K562 (cell line): Measurements from ENCODE around the gene BPI. TPM values are rescaled to one million over a fixed set of nuclear protein-coding genes. Genes with fewer than 3 reads are reported as not detected.

Experiments
- ATF1 ChIP-seq, 2 experiments: fragments of 450-650 bp in 1 of 2; IDR thresholded peaks; 2 replicates each; pipeline ENCODE4 v1.6.1; 2016; ENCODE audit warnings: missing compliant biosample characterization in 1 of 2, missing genetic modification characterization in 1 of 2
- BCOR ChIP-seq: fragments of 450-650 bp; IDR thresholded peaks from 2 replicates; pipeline ENCODE4 v1.6.1; 2016
- BMI1 ChIP-seq: fragments of 150-350 bp; IDR thresholded peaks from 2 replicates; pipeline ENCODE4 v1.6.1; 2014; ENCODE audit warnings: low read length
- CGGBP1 ChIP-seq: fragments of 250-450 bp; sonication (Bioruptor Pico); IDR thresholded peaks from 2 replicates; pipeline ENCODE4 v1.9.0; 2021; ENCODE audit warnings: mild to moderate bottlenecking
- CTBP1 ChIP-seq: fragments of 450-650 bp; IDR thresholded peaks from 2 replicates; pipeline ENCODE4 v1.6.1; 2016; ENCODE audit warnings: borderline replicate concordance
- ETV1 ChIP-seq: fragments of 450-650 bp; conservative IDR thresholded peaks from 2 replicates; pipeline ENCODE4 v1.6.1; 2016; ENCODE audit warnings: missing genetic modification characterization, control low read depth, low read depth, missing compliant biosample characterization
- EWSR1 ChIP-seq: fragments of 450-650 bp; IDR thresholded peaks from 2 replicates; pipeline ENCODE4 v1.6.1; 2018; ENCODE audit warnings: borderline replicate concordance, mild to moderate bottlenecking, low read depth, moderate library complexity; ENCODE audit not compliant: partially characterized antibody
- FOXJ3 ChIP-seq: sonication (generic); formaldehyde crosslinking; IDR thresholded peaks from 2 replicates; pipeline ENCODE4 v1.4.0; 2020; ENCODE audit warnings: mild to moderate bottlenecking, missing genetic modification reagents
- FOXP1 ChIP-seq: sonication (generic); formaldehyde crosslinking; IDR thresholded peaks from 2 replicates; pipeline ENCODE4 v1.8.0; 2022; ENCODE audit warnings: mild to moderate bottlenecking, missing genetic modification reagents
- HMG20A ChIP-seq: fragments of 450-650 bp; formaldehyde crosslinking; conservative IDR thresholded peaks from 2 replicates; pipeline ENCODE4 v1.4.0; 2020; ENCODE audit warnings: mild to moderate bottlenecking, mixed read lengths
- ILF3 ChIP-seq: fragments of 450-650 bp; IDR thresholded peaks from 2 replicates; pipeline ENCODE4 v1.6.1; 2018; ENCODE audit warnings: antibody characterized with exemption, mild to moderate bottlenecking, moderate library complexity, borderline replicate concordance
- IRF9 ChIP-seq: fragments of 450-650 bp; IDR thresholded peaks from 2 replicates; pipeline ENCODE4 v1.6.1; 2016; ENCODE audit warnings: missing biosample characterization, missing genetic modification characterization
- KLF1 ChIP-seq: fragments of 450-650 bp; IDR thresholded peaks from 2 replicates; pipeline ENCODE4 v1.6.1; 2016; ENCODE audit warnings: missing genetic modification characterization, missing compliant biosample characterization
- KLF10 ChIP-seq: fragments of 250-450 bp; sonication (Bioruptor Pico); IDR thresholded peaks from 2 replicates; pipeline ENCODE4 v1.6.1; 2021; ENCODE audit warnings: matching md5 sums
- PHF8 ChIP-seq: fragments of 200-600 bp; sonication (generic); IDR thresholded peaks from 2 replicates; pipeline ENCODE4 v1.6.1; 2012; ENCODE audit warnings: mixed run types, mild to moderate bottlenecking, inconsistent platforms, low read length, moderate library complexity, borderline replicate concordance
- RBM25 ChIP-seq: fragments of 200-400 bp; formaldehyde crosslinking; IDR thresholded peaks from 2 replicates; pipeline ENCODE4 v1.6.1; 2018; ENCODE audit warnings: low read length, low read depth, moderate library complexity; ENCODE audit not compliant: severe bottlenecking
- SETDB1 ChIP-seq: IDR thresholded peaks from one replicate; pipeline ENCODE4 v1.6.1; 2012; ENCODE audit warnings: low read length, control low read depth, inconsistent platforms
- SLC30A9 ChIP-seq: fragments of 250-450 bp; sonication (Bioruptor Pico); IDR thresholded peaks from 2 replicates; pipeline ENCODE4 v1.8.0; 2022; ENCODE audit warnings: mild to moderate bottlenecking, moderate library complexity
- SMC3 ChIP-seq: conservative IDR thresholded peaks from 2 replicates; pipeline ENCODE4 v1.6.1; 2011; ENCODE audit warnings: low read depth, low read length, improper control_type of control experiment; ENCODE audit not compliant: insufficient read depth
- TFAP4 ChIP-seq: sonication (generic); formaldehyde crosslinking; IDR thresholded peaks from 2 replicates; pipeline ENCODE4 v1.8.0; 2022; ENCODE audit warnings: missing genetic modification reagents, mild to moderate bottlenecking, moderate library complexity, borderline replicate concordance
- TFE3 ChIP-seq: fragments of 450-650 bp; formaldehyde crosslinking; IDR thresholded peaks from 2 replicates; pipeline ENCODE4 v1.4.0; 2020; ENCODE audit warnings: mild to moderate bottlenecking, mixed read lengths
- ZBTB17 ChIP-seq: fragments of 450-650 bp; formaldehyde crosslinking; IDR thresholded peaks from 2 replicates; pipeline ENCODE4 v1.4.0; 2020; ENCODE audit warnings: mild to moderate bottlenecking
- ZNF184 ChIP-seq: sonication (generic); formaldehyde crosslinking; IDR thresholded peaks from 2 replicates; pipeline ENCODE4 v1.5.0; 2020; ENCODE audit warnings: missing genetic modification reagents
- ZNF57 ChIP-seq: fragments of 450-650 bp; formaldehyde crosslinking; IDR thresholded peaks from 2 replicates; pipeline ENCODE4 v1.4.0; 2020; ENCODE audit warnings: mild to moderate bottlenecking, moderate library complexity
- ZNF79 ChIP-seq: fragments of 250-450 bp; sonication (Bioruptor Pico); IDR thresholded peaks from 2 replicates; pipeline ENCODE4 v1.4.0; 2020; ENCODE audit warnings: low read depth, mild to moderate bottlenecking, moderate library complexity
- polyA plus RNA-seq, 8 experiments: library from polyadenylated mRNA; depleted of rRNA in 4 of 8; stranded (reverse) in 5 of 8; unstranded in 3 of 8; fragments of >200 nt; fragmentation: Nextera tagmentation in 2 of 8; fragmentation: Illumina TruSeq in 1 of 8; extraction: Ambion mirVana in 2 of 8; extraction: Trizol in 1 of 8; gene quantifications; 2 replicates each; pipeline versions ENCODE4 v1.2.1 to v1.2.3, GENCODE V29; 2011 to 2014; ENCODE audit warnings: inconsistent platforms in 1 of 8, missing spikeins in 1 of 8
- total RNA-seq, 7 experiments: library from RNA; depleted of rRNA in 6 of 7; stranded (reverse); fragments of >200 nt in 6 of 7; fragmentation: Illumina TruSeq in 2 of 7; extraction: Trizol in 2 of 7; gene quantifications; 2 replicates each; pipeline versions ENCODE4 v1.2.1 to v1.2.3, GENCODE V29; 2011 to 2021; ENCODE audit warnings: low replicate concordance in 1 of 7

Gene BPI
- total and polyA plus RNA-seq, 9 of the 15 experiments (the other 6 are each of a cell fraction or from before 2014, with no cell fraction given), result not detected

GRCh38 chr20:38290829-38291814 lies 12.8 kb upstream of the BPI start (continued):
- TF ChIP-seq ILF3 (no peak), CTBP1 (peak; percentile 11; the same call in 1 of the 2 replicates), PHF8 (no peak), SMC3 (peak; percentile 41; the same call in 1 of the 2 replicates), CGGBP1 (CRISPR knock-in tag) (no peak), RBM25 (peak; percentile 94), HMG20A (CRISPR knock-in tag) (no peak), ETV1 (tag) (no peak), KLF10 (CRISPR knock-in tag) (no peak), IRF9 (no peak), BCOR (peak; percentile 59; the same call in 1 of the 2 replicates), TFE3 (CRISPR knock-in tag) (no peak), SETDB1 (no peak), ZNF57 (CRISPR knock-in tag) (no peak), KLF1 (tag) (no peak), FOXP1 (no peak), FOXJ3 (no peak), EWSR1 (no peak), ATF1 (CRISPR knock-in tag; IDR thresholded peaks at IDR 0.05) (no peak), ATF1 (tag; IDR thresholded peaks at IDR 0.05) (no peak), SLC30A9 (CRISPR knock-in tag) (no peak), ZBTB17 (CRISPR knock-in tag) (no peak), TFAP4 (CRISPR knock-in tag) (0 out of 2 replicates have a peak, but pooled peaks have one; percentile 26), ZNF79 (no peak), BMI1 (no peak), ZNF184 (no peak)
